ENCODE data around the gene FBXO33. TPM values are rescaled to one million over a fixed set of nuclear protein-coding genes. Genes with fewer than 3 reads are reported as not detected.

FBXO33 gene, protein sequence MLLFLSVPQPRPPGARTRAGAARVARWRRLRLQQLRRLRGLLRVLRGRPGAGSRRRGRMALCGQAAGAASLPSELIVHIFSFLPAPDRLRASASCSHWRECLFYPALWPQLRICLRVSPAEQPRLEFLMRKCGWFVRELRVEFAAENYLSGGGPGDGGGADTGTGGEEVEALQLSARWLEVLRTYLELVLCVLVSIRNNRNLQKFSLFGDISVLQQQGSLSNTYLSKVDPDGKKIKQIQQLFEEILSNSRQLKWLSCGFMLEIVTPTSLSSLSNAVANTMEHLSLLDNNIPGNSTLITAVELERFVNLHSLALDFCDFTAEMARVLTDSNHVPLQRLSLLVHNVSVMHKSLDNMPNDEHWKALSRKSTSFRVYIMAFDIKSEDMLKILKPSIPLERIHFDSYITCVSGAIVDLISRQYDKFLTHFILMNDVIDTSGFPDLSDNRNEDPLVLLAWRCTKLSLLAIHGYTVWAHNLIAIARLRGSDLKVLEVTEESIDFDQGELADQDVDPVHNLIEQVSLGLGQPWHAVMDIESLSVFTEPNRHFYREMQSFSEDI
- 10.6 TPM for total RNA-seq

GRCh38 chr14:39432179-39432618 is at the start of gene FBXO33:
FBXO33 (minus strand) TSS chr14:39432433; CDS start chr14:39432162, 271 bp downstream.
- DNase-seq (ENCODE audit: low spot score): peak; percentile 96

DNA sequence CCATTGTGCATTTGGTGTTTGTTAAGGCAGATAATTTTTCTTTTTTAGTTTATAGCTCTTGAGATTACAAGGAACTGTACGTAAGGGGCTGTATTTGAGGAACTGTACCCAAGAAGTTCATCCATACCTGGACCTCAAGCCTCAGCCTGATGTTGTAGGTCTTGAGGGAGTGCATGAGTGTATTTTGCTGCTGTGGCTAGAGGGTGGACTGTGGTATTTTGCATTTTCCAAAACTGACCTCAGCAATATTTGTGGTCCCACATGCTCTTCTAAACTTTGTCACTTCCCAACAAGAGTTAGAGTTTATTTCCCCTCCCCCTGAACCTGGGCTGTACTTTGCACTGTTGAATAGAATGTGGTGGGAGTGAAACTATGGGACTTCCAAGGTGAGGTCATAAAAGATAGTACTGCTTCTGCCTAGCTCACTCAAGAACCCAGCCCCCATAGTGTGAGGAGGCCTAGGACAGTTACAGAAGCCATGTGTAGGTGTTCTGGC is 42.2 kb upstream of the FBXO33 start:
- no peak for DNase-seq (ENCODE audit: low spot score)

DNA sequence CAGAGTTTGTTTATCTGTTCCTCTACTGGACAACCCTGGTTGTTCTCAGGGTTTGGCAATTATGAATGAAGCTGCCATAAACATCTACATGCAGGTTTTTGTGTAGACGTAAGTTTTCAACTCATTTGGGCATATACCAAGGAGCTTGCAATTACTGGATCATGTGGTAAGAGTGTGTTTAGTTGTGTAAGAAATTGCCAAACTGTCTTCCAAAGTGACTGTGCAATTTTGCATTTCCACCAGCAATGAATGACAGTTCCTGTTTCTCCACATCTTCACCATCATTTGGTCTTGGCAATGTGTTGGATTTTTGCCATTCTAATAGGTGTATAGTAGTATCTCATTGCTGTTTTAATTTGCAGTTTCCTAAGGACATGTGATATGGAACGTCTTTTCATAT is 39.8 kb upstream of the FBXO33 start:
- DNase-seq (ENCODE audit: low spot score): no peak

- no peak for DNase-seq (ENCODE audit: low spot score)
Measured at GRCh38 chr14:39469094-39469710, 37.0 kb upstream of the FBXO33 start.

DNA sequence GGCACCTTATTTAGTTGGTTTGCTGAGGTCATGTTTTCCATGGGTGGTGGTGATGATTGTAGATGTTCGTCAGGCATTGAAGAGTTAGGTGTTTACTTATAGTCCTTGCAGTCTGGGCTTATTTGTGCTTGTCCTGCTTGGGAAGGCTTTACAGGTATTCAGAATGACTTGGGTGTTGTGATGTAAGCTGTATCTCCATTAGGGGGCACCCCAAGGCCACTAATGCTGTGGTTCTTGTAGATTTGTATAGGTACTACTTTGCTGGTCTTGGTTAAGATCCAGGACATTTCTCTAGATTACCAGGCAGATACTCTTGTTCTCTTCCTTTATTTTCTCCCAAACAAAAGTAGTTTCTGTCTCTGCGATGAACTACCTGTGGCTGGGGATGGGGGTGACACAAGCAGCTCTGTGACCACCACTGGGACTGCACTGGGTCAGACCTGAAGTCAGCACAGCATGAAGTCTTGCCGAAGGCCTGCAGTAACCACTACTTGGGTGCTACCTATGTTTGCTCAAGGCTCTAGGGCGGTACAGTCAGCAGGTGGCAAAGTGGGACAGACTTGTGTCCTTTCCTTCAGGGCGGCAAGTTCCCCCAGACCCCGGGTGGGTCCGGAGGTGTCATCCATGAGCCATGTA is 35.8 kb upstream of the FBXO33 start:
- no peak for DNase-seq (ENCODE audit: low spot score)

- no peak for DNase-seq (ENCODE audit: low spot score)
Measured at GRCh38 chr14:39459795-39460478, 27.7 kb upstream of the FBXO33 start.

GRCh38 chr14:39456702-39457250 is 24.5 kb upstream of the FBXO33 start:
- no peak for DNase-seq (ENCODE audit: low spot score)

- DNase-seq (ENCODE audit: low spot score): no peak
Measured at GRCh38 chr14:39454906-39455539, 22.8 kb upstream of the FBXO33 start.

- no peak for DNase-seq (ENCODE audit: low spot score)
Measured at GRCh38 chr14:39452680-39453079, 20.4 kb upstream of the FBXO33 start.

- DNase-seq (ENCODE audit: low spot score): no peak
Measured at GRCh38 chr14:39451811-39452210, 19.6 kb upstream of the FBXO33 start.

GRCh38 chr14:39447175-39447661 is 15.0 kb upstream of the FBXO33 start:
- no peak for DNase-seq (ENCODE audit: low spot score)

DNA sequence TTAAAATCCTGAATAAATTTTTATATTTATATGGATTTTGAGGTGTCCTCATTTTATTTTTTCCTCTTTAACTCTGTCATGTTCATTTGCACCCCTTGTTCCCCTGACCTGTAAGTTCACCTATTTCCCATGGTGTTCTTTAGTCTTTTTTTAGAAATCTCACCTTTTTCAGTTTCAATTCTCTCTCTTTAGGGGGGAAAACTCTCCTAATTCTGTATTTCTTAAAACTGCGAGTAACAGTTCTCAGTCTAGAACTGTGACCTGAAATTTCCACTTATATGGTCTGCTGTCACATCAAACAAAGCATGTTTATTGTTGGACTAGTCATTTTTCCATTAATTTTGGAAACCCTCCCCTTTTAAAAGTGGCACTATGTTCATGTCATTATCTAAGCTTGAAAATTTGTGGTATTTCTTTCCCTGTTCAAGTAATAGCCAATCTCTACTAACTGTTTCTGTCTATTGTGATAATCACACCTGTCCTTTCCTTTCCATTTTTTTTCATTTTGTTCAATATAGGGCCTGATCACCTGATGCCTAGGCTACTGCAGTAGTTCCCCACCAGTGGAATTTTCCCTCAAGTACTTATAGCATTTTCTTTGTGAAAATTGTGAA is 14.0 kb upstream of the FBXO33 start:
- no peak for DNase-seq (ENCODE audit: low spot score)

- DNase-seq (ENCODE audit: low spot score): no peak
Measured at GRCh38 chr14:39442293-39442692, 10.1 kb upstream of the FBXO33 start.

- no peak for DNase-seq (ENCODE audit: low spot score)
Measured at GRCh38 chr14:39441805-39442204, 9.6 kb upstream of the FBXO33 start.

DNA sequence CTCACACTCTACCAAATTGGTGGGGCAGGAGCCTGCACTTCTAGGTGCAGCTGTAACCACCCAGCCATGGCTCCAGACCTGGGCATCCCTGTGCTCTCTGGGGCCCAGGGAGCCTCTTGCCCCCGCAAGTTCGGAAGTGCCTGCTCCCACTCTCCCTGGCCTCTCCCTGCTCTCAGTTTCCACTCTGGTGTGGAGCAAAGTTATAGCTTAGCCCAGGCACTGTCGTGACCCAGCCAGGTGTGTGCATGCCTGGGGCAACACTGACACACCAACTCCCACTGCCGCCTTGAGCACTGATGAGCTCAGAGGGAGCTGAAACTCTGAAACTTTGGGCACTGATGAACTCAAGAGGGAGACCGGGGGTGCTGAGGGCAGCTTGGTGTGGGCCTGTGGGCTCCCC is 8.7 kb upstream of the FBXO33 start:
- no peak for DNase-seq (ENCODE audit: low spot score)

- DNase-seq (ENCODE audit: low spot score): no peak
Measured at GRCh38 chr14:39435241-39435640, 3.0 kb upstream of the FBXO33 start.

DNA sequence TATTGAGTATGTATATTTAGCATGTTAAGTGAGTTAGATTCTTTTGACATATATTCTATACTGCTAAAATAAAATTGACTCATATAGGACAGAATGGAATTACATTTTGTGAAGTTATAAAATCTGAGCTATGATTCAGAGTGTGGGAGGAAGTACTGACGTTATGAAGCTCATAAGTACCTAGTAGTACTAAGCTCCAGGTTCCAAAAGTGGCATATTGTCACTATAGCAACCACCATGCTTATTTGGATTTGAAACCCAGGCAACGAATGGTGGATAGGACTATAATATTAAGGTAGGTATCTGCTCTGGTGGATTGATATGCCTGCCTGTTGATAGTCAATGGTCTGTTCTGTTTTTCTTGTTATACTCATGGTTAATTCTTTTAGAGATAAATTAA is 2.2 kb upstream of the FBXO33 start:
- no peak for DNase-seq (ENCODE audit: low spot score)

DNA sequence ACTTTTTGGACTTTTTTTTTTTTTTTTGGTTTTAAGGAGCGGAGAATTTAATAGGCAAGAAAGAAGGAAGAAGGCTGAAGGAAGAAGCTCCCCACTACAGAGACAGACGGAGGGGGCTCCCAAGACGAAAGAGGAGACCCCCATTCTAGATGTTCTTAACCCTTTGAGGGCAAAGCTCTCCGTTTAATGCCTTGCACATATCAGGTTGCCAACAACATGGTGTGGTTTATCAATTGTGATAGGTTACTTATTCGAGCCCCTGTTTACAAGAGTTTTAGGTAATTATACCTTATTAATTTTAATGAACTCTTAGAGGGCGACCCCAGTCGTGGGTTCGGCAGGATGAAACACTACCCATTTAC is 1.2 kb upstream of the FBXO33 start:
- no peak for DNase-seq (ENCODE audit: low spot score)

DNA sequence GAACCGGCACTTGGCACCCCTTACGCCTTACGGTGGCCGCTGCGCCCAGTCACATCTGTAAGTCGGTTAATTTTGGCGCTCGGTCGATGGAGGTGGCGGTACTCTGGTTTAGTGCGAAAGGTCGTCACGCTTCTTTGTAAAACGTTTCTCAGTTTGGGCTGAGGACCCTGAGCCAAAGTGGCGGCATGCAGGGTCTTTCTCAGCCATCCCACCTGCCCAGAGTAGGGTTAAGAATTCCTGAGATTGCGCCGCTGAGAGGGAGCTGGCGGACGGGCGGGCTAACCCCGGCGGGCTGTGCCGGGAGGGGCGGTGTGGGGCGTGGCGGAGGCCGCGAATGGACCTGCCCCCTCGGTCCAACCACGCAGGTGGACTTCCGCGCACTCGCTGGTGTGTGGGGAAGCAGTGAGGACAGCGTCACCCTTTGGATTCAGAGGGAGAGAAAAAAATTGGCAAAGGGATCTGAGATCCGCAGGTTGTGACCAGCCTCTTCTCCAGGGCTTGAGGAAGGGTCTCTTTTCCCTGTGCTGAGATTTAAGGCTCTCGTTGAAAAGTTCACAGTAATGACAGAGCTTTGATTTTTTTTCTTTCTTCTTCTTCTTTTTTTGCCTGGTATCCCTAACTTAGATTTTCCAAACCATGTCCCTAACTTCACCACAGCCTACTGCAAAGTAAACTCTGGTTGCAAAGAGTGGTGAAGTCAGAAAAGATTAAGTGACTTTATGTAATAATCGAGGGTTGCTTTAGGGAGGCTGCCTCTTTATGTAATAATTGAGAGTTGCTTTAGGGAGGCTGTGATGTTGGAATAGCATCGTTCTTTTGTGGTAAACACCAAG is 602 bp upstream of the FBXO33 start:
- DNase-seq (ENCODE audit: low spot score): peak; percentile 91
